SK-N-MC (cell line): ENCODE results near the gene RNU1-4.
"Not testable (repeated sequence)": the region's sequence is repeated elsewhere in the genome, so short reads cannot be mapped to it uniquely, and the experiment has no call there.

Experiments
- EZH2 ChIP-seq: fragments of 200-600 bp; sonication (generic); IDR thresholded peaks from one replicate; pipeline ENCODE4 v1.6.1; 2017; ENCODE audit warnings: antibody characterized with exemption
- FOXP2 ChIP-seq: optimal IDR thresholded peaks from 2 replicates; pipeline ENCODE3; 2011; ENCODE audit warnings: mild to moderate bottlenecking, moderate library complexity; ENCODE audit not compliant: insufficient read depth; ENCODE audit errors: extremely low read length, control extremely low read depth
- POLR2AphosphoS5 ChIP-seq: IDR thresholded peaks from 2 replicates; pipeline ENCODE4 v1.6.1; 2012; ENCODE audit warnings: mild to moderate bottlenecking, low read depth, low read length, borderline replicate concordance

DNA sequence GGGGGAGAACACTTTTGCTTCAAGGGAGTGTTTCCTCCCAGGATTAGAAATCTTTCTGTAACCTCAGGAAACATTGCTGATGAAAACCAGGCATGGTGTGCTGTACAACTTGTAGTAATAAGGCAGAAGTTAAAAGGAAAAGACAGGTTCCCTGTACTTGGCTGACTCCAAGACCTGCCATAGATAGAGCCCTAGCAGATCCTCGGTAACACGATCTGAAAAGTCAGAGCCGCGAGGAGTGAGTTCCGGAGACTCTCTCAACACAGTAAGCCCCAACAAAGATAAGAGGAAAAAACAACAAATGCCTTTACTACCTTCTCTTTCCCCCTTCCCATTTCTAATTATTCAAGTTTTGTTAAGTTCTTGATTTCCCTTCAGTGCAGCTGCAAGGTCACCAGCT, 7.3 kb downstream of the RNU1-4 start:
- not testable (repeated sequence) for TF ChIP-seq EZH2, POLR2AphosphoS5, FOXP2
